NAMALWA (cell line): Measurements from ENCODE around the gene ABT1.
"Not testable (repeated sequence)": the region's sequence is repeated elsewhere in the genome, so short reads cannot be mapped to it uniquely, and the experiment has no call there.

Source experiments
- DNase-seq: peaks from one replicate; pipeline ENCODE4 v3.0.0-alpha.2; 2015; ENCODE audit warnings: low spot score

Gene ABT1

GRCh38 chr6:26596579-26597388, at the start of gene ABT1:
TSS of gene ABT1 (plus strand) at chr6:26596953. CDS start at chr6:26596983, 30 bp downstream.
- peak; percentile 98 for DNase-seq

- DNase-seq = not testable (repeated sequence)
Measured at GRCh38 chr6:26547363-26547762, 49.4 kb upstream of the ABT1 start.

- DNase-seq = peak; percentile 74
Measured at GRCh38 chr6:26550250-26550993, 46.3 kb upstream of the ABT1 start.

GRCh38 chr6:26552205-26552604, 44.5 kb upstream of the ABT1 start:
- no peak for DNase-seq

- DNase-seq = no peak
Measured at GRCh38 chr6:26552640-26553188, 44.0 kb upstream of the ABT1 start.

GRCh38 chr6:26553264-26553634, 43.5 kb upstream of the ABT1 start:
- peak; percentile 88 for DNase-seq

- DNase-seq = peak; percentile 91
Measured at GRCh38 chr6:26553635-26554446, 42.9 kb upstream of the ABT1 start.

GRCh38 chr6:26554447-26554696, 42.4 kb upstream of the ABT1 start:
- no peak for DNase-seq

GRCh38 chr6:26554697-26555504, 41.9 kb upstream of the ABT1 start:
- DNase-seq = peak; percentile 91

GRCh38 chr6:26555505-26556262, 41.1 kb upstream of the ABT1 start:
- peak; percentile 76 for DNase-seq

- peak; percentile 78 for DNase-seq
Measured at GRCh38 chr6:26556263-26557070, 40.3 kb upstream of the ABT1 start.

- DNase-seq = no peak
Measured at GRCh38 chr6:26561533-26562466, 35.0 kb upstream of the ABT1 start.

- DNase-seq = no peak
Measured at GRCh38 chr6:26563488-26563887, 33.3 kb upstream of the ABT1 start.

- DNase-seq = peak; percentile 98
Measured at GRCh38 chr6:26568601-26569432, 27.9 kb upstream of the ABT1 start.

GRCh38 chr6:26569433-26569764, 27.4 kb upstream of the ABT1 start:
- no peak for DNase-seq

GRCh38 chr6:26570027-26570809, 26.5 kb upstream of the ABT1 start:
- no peak for DNase-seq

GRCh38 chr6:26571592-26572296, 25.0 kb upstream of the ABT1 start:
- peak; percentile 78 for DNase-seq
